HG03457 (cell line): ENCODE results near the gene MRS2.

Source experiments
- ATAC-seq: cut with Tn5 transposase; IDR thresholded peaks from one replicate; pipeline ENCODE4 v1.9.1; 2021; ENCODE audit warnings: moderate number of reproducible peaks; ENCODE audit not compliant: unreplicated experiment

The MRS2 gene

GRCh38 chr6:24460966-24461365 is 58.2 kb downstream of the MRS2 start:
- no peak for ATAC-seq

- no peak for ATAC-seq
Measured at GRCh38 chr6:24464253-24465038, 61.7 kb downstream of the MRS2 start.

GRCh38 chr6:24469811-24470210 is 67.1 kb downstream of the MRS2 start:
- no peak for ATAC-seq

GRCh38 chr6:24472181-24472580 is 69.4 kb downstream of the MRS2 start:
- ATAC-seq = no peak
